IMR-90 (cell line): Measurements from ENCODE around the gene EFHB. TPM values are rescaled to one million over a fixed set of nuclear protein-coding genes. Genes with fewer than 3 reads are reported as not detected.

Experiments used
- ATAC-seq: fragments of 200-7000 bp; cut with Tn5 transposase; 2 replicates; pipeline ENCODE4 v1.9.1; 2020; ENCODE audit warnings: low read depth, mild to moderate bottlenecking, moderate library complexity
- BruUV-seq: library from RNA; stranded (reverse); fragments of 400-500 nt; replicated peaks from 2 replicates; lab custom pipeline; 2021; lab: Mats Ljungman, UMichigan
- CTCF ChIA-PET: fragments of 300-600 bp; formaldehyde crosslinking; extraction: SDS; loops from one replicate; lab custom pipeline; 2021; ENCODE audit warnings: antibody characterized with exemption; lab: Yijun Ruan, JAX
- POLR2A ChIA-PET: fragments of 300-600 bp; sonication (Branson Sonifier 250); formaldehyde crosslinking; loops from one replicate; lab custom pipeline; 2022; ENCODE audit warnings: antibody characterized with exemption; ENCODE audit not compliant: unreplicated experiment; lab: Charles Lee
- DNase-seq: peaks from one replicate; pipeline ENCODE4 v3.0.0; 2013
- H2AFZ ChIP-seq: replicated peaks from 2 replicates; pipeline ENCODE3; 2013; ENCODE audit warnings: low read length, mild to moderate bottlenecking; ENCODE audit not compliant: poor library complexity
- H2AK5ac ChIP-seq: 2 replicates; pipeline ENCODE4 v1.6.1; 2013; ENCODE audit warnings: low read depth, low read length, inconsistent platforms
- H2AK9ac ChIP-seq: replicated peaks from 2 replicates; pipeline ENCODE3; 2013; ENCODE audit warnings: mild to moderate bottlenecking, low read depth, low read length, moderate library complexity; ENCODE audit not compliant: poor library complexity
- H2BK120ac ChIP-seq: 2 replicates; pipeline ENCODE4 v1.6.1; 2013; ENCODE audit warnings: low read depth, low read length, inconsistent platforms
- H2BK15ac ChIP-seq: 3 replicates; pipeline ENCODE4 v1.6.1; 2013; ENCODE audit warnings: low read depth, low read length, inconsistent platforms
- H2BK20ac ChIP-seq: 2 replicates; pipeline ENCODE4 v1.6.1; 2013; ENCODE audit warnings: low read depth, mild to moderate bottlenecking, inconsistent platforms, low read length, moderate library complexity
- H2BK5ac ChIP-seq: 2 replicates; pipeline ENCODE4 v1.6.1; 2013; ENCODE audit warnings: mild to moderate bottlenecking, low read depth, low read length, inconsistent platforms; ENCODE audit not compliant: poor library complexity, severe bottlenecking
- H3K14ac ChIP-seq: replicated peaks from 2 replicates; pipeline ENCODE4 v1.6.1; 2013; ENCODE audit warnings: low read depth, low read length, inconsistent platforms
- H3K18ac ChIP-seq: 2 replicates; pipeline ENCODE4 v1.6.1; 2013; ENCODE audit warnings: low read depth, low read length, control low read depth
- H3K23ac ChIP-seq: 2 replicates; pipeline ENCODE4 v1.6.1; 2013; ENCODE audit warnings: low read depth, low read length, inconsistent platforms
- H3K27ac ChIP-seq: 2 replicates; pipeline ENCODE4 v1.5.1; 2013; ENCODE audit warnings: mild to moderate bottlenecking, control low read depth, low read length; ENCODE audit not compliant: insufficient read depth
- H3K27me3 ChIP-seq: 2 replicates; pipeline ENCODE4 v1.6.1; 2013; ENCODE audit warnings: low read length; ENCODE audit not compliant: control insufficient read depth, insufficient read depth
- H3K36me3 ChIP-seq: 2 replicates; pipeline ENCODE4 v1.6.1; 2013; ENCODE audit warnings: low read length, mixed read lengths; ENCODE audit not compliant: control insufficient read depth, insufficient read depth
- H3K4ac ChIP-seq: 2 replicates; pipeline ENCODE4 v1.6.1; 2013; ENCODE audit warnings: low read depth, low read length, inconsistent platforms
- H3K4me1 ChIP-seq: 2 replicates; pipeline ENCODE4 v1.6.1; 2013; ENCODE audit warnings: low read length, mixed read lengths; ENCODE audit not compliant: control insufficient read depth, insufficient read depth
- H3K4me2 ChIP-seq: 2 replicates; pipeline ENCODE4 v1.6.1; 2013; ENCODE audit warnings: low read depth, mild to moderate bottlenecking, control low read depth, low read length, moderate library complexity
- H3K4me3 ChIP-seq: 2 replicates; pipeline ENCODE4 v1.5.1; 2013; ENCODE audit warnings: low read depth, mild to moderate bottlenecking, control low read depth, low read length, moderate library complexity; ENCODE audit not compliant: insufficient read depth
- H3K56ac ChIP-seq: 2 replicates; pipeline ENCODE4 v1.6.1; 2013; ENCODE audit warnings: low read length, inconsistent platforms; ENCODE audit not compliant: insufficient read depth; ENCODE audit errors: extremely low read depth
- H3K79me1 ChIP-seq, 2 experiments: 2 replicates each; pipeline ENCODE4 v1.6.1; 2013; ENCODE audit warnings: low read length in 2 of 2, inconsistent platforms in 1 of 2, low read depth in 1 of 2
- H3K9ac ChIP-seq: 2 replicates; pipeline ENCODE4 v1.6.1; 2013; ENCODE audit warnings: low read depth, low read length, control low read depth
- H3K9me1 ChIP-seq: 2 replicates; pipeline ENCODE4 v1.6.1; 2013; ENCODE audit warnings: low read length, inconsistent platforms; ENCODE audit not compliant: insufficient read depth
- H3K9me3 ChIP-seq: 2 replicates; pipeline ENCODE4 v1.6.1; 2013; ENCODE audit warnings: low read length; ENCODE audit not compliant: control insufficient read depth, insufficient read depth
- H4K20me1 ChIP-seq: 2 replicates; pipeline ENCODE4 v1.6.1; 2013; ENCODE audit warnings: low read length, inconsistent platforms; ENCODE audit not compliant: insufficient read depth
- H4K5ac ChIP-seq: 2 replicates; pipeline ENCODE4 v1.6.1; 2013; ENCODE audit warnings: mild to moderate bottlenecking, low read depth, low read length, control low read depth
- H4K8ac ChIP-seq, 2 experiments: 2 replicates each; pipeline ENCODE4 v1.6.1; 2013; ENCODE audit warnings: low read depth in 2 of 2, low read length in 2 of 2, control low read depth in 1 of 2, inconsistent platforms in 1 of 2
- H4K91ac ChIP-seq: 2 replicates; pipeline ENCODE4 v1.6.1; 2013; ENCODE audit warnings: low read depth, low read length, inconsistent platforms; ENCODE audit not compliant: insufficient read depth
- BHLHE40 ChIP-seq: fragments of 150-350 bp; IDR thresholded peaks from 2 replicates; pipeline ENCODE4 v1.6.1; 2016; ENCODE audit warnings: mild to moderate bottlenecking, low read depth, low read length
- CHD1 ChIP-seq: IDR thresholded peaks from 2 replicates; pipeline ENCODE4 v1.6.1; 2012; ENCODE audit warnings: low read depth, low read length, improper control_type of control experiment
- MAFK ChIP-seq: IDR thresholded peaks from 2 replicates; pipeline ENCODE4 v1.6.1; 2012; ENCODE audit warnings: low read depth, low read length, improper control_type of control experiment
- RAD21 ChIP-seq: IDR thresholded peaks from 2 replicates; pipeline ENCODE4 v1.6.1; 2012; ENCODE audit warnings: low read length, improper control_type of control experiment
- SMC3 ChIP-seq: fragments of 150-350 bp; IDR thresholded peaks from 2 replicates; pipeline ENCODE4 v1.6.1; 2016; ENCODE audit warnings: low read depth, mild to moderate bottlenecking, antibody characterized with exemption, low read length, moderate library complexity
- WGBS, 2 experiments: methylation state at CpG; one replicate each; pipeline versions ENCODE4 v1.1.5 to v1.1.7; 2013; ENCODE audit warnings: missing lambda C conversion rate in 2 of 2; ENCODE audit not compliant: insufficient read length in 1 of 2; ENCODE audit errors: extremely low coverage in 2 of 2; 5-methylcytosine and 5-hydroxymethylcytosine counted together
- dilution Hi-C: fragments of 300-500 bp; cut with HindIII; formaldehyde crosslinking; loops from one replicate; pipeline ENCODE4 v1.14.3; 2018; ENCODE audit warnings: low sequenced_read_pairs; ENCODE audit not compliant: unreplicated experiment
- in situ Hi-C: fragments of 300-500 bp; cut with MboI; formaldehyde crosslinking; loops from 3 replicates; pipeline ENCODE4 v1.14.3; 2019; ENCODE audit warnings: low sequenced_read_pairs, inconsistent platforms, mixed read lengths
- intact Hi-C: fragments of 100-400 bp; cut with micrococcal nuclease; formaldehyde crosslinking; loops from 2 replicates; pipeline ENCODE4 v1.10.0; 2022
- polyA plus RNA-seq, 3 experiments: library from polyadenylated mRNA; depleted of rRNA; stranded (reverse); fragments of >200 nt; gene quantifications; 2 replicates each; pipeline ENCODE4 v1.2.3, GENCODE V29; 2012; ENCODE audit warnings: low replicate concordance in 1 of 3
- total RNA-seq: library from RNA; depleted of rRNA; stranded (reverse); fragments of >200 nt; gene quantifications from 2 replicates; pipeline ENCODE4 v1.2.3, GENCODE V29; 2012

The EFHB gene
- total and polyA plus RNA-seq, 2 of the 4 experiments (the other 2 are of a cell fraction): under 0.01 to 1.0 TPM

- peaks cover 35% of the 10 kb centered on the region for H3K36me3 ChIP-seq
- DNase-seq: no peak
Measured at GRCh38 chr3:19954676-19955075, 20.7 kb upstream of the EFHB start.

More at GRCh38 chr3:19954676-19955075, 20.7 kb upstream of the EFHB start:
- no peak for ATAC-seq
- Histone ChIP-seq H3K4me1 (peaks cover 2% of the 10 kb centered on the region; the same call in 1 of the 2 replicates), H3K9me3 (no peaks in the 10 kb centered on the region), H3K27me3 (no peaks in the 10 kb centered on the region), H2BK5ac (no peak overlapping the region), H2BK120ac (no peak overlapping the region), H2BK20ac (no peak overlapping the region), H3K79me1 (peaks cover 0 to 28% of the 10 kb centered on the region in 2 experiments; a peak in 2 of 4 replicates), H4K8ac (no peak overlapping the region), H2AK9ac (no peak overlapping the region), H2AK5ac (no peak overlapping the region), H3K9ac (no peak overlapping the region), H3K4ac (no peak overlapping the region), H3K18ac (no peak overlapping the region), H3K9me1 (no peaks in the 10 kb centered on the region; the same call in 1 of the 2 replicates), H3K4me3 (no peak overlapping the region), H3K27ac (no peak overlapping the region), H2AFZ (no peak overlapping the region), H3K14ac (no peak overlapping the region), H4K5ac (no peak overlapping the region), H3K56ac (no peak overlapping the region), H4K20me1 (peaks cover 46% of the 10 kb centered on the region), H2BK15ac (no peak overlapping the region), H4K91ac (no peak overlapping the region), H3K4me2 (no peak overlapping the region), H3K23ac (no peak overlapping the region)
- TF ChIP-seq MAFK: no peak
- TF ChIP-seq SMC3: no peak
- TF ChIP-seq BHLHE40: no peak
- TF ChIP-seq CHD1: no peak
- no peak for TF ChIP-seq RAD21
- intact Hi-C loops: no loop called here
- POLR2A ChIA-PET: no interaction called here
- dilution Hi-C loops: no loop called here
- WGBS, 2 experiments: no CpG with 5 or more reads among the region's 4 CpGs
- no TSS peak for BruUV-seq
- in situ Hi-C loops: no loop called here
- CTCF ChIA-PET: no interaction called here
